Brain microvascular endothelial cell (primary cell): ENCODE results near the gene ZNF699.

Source experiments
- DNase-seq: peaks from one replicate; pipeline ENCODE4 v3.0.0-alpha.2; 2020
- H3K27ac ChIP-seq: fragments of 250-450 bp; sonication (Bioruptor Pico); 2 replicates; pipeline ENCODE4 v1.5.1; 2020; ENCODE audit warnings: mild to moderate bottlenecking, moderate library complexity
- H3K27me3 ChIP-seq: fragments of 250-450 bp; sonication (Bioruptor Pico); replicated peaks from 2 replicates; pipeline ENCODE4 v1.5.1; 2020; ENCODE audit warnings: mild to moderate bottlenecking
- H3K36me3 ChIP-seq: fragments of 250-450 bp; sonication (Bioruptor Pico); replicated peaks from 2 replicates; pipeline ENCODE4 v1.5.1; 2020; ENCODE audit warnings: mild to moderate bottlenecking
- H3K4me3 ChIP-seq: 2 replicates; pipeline ENCODE4 v1.5.1; 2011; ENCODE audit warnings: low read depth, mild to moderate bottlenecking, control low read depth, low read length, moderate library complexity
- in situ Hi-C: cut with HindIII; loops from 2 replicates; pipeline ENCODE4 v1.10.0; 2017; ENCODE audit warnings: low sequenced_read_pairs, low pct_ligation_motif_present
- TF ChIP-seq, protein P1 (sequence below): IDR thresholded peaks from 2 replicates; pipeline ENCODE4 v1.5.1; 2011; ENCODE audit warnings: low read depth, mild to moderate bottlenecking, moderate library complexity, low read length, control low read depth, inconsistent platforms; ENCODE audit errors: missing control alignments

The ZNF699 gene

DNA sequence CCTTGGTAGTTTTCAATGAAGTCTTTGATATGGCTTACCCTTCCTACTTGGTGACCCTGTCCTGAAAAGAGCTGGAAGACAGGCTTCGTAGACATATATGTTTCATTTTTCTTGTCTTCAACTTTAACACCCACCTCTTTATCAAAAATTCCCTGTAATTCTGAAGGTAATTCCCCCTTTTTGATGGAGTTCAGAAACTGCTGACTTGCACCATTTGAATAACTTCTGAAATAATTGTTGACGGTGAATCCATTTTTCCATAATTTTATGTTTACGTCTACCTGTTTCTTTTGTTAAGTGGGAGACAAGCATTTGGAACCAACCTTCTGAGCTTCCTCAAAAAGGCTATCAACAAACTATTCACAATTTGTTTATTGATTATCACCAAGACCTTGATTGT is 38.6 kb upstream of the ZNF699 start:
- in situ Hi-C loops: no loop called here
- no peak for DNase-seq
- no peaks in the 10 kb centered on the region for H3K27me3 ChIP-seq
- no peak overlapping the region for H3K4me3 ChIP-seq
- H3K27ac ChIP-seq: no peak overlapping the region
- TF ChIP-seq, protein P1, sequence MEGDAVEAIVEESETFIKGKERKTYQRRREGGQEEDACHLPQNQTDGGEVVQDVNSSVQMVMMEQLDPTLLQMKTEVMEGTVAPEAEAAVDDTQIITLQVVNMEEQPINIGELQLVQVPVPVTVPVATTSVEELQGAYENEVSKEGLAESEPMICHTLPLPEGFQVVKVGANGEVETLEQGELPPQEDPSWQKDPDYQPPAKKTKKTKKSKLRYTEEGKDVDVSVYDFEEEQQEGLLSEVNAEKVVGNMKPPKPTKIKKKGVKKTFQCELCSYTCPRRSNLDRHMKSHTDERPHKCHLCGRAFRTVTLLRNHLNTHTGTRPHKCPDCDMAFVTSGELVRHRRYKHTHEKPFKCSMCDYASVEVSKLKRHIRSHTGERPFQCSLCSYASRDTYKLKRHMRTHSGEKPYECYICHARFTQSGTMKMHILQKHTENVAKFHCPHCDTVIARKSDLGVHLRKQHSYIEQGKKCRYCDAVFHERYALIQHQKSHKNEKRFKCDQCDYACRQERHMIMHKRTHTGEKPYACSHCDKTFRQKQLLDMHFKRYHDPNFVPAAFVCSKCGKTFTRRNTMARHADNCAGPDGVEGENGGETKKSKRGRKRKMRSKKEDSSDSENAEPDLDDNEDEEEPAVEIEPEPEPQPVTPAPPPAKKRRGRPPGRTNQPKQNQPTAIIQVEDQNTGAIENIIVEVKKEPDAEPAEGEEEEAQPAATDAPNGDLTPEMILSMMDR: no peak
- H3K36me3 ChIP-seq: no peaks in the 10 kb centered on the region

DNA sequence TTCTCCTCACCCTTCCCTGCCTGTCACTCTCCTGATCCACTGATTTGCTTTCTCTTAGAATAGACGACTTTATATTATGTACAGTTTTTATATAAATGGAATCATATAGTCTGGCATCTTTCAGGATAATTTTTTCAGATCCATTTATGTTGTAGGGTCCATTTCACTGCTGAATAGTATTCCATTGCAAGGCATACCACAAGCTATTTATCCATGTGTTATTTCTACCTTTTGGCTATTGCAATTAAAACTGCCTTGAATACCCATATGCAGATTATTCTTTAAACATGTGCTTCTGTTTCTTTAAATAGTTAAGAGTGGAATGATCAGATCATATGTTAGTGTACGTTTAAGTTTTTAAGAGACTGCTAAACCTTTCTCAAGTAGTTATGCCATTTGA is 35.4 kb upstream of the ZNF699 start:
- Histone ChIP-seq H3K27ac (no peak overlapping the region), H3K36me3 (peaks cover 11% of the 10 kb centered on the region), H3K27me3 (no peaks in the 10 kb centered on the region), H3K4me3 (no peak overlapping the region)
- no peak for DNase-seq
- TF ChIP-seq, protein P1: no peak
- in situ Hi-C loops: no loop called here

DNA sequence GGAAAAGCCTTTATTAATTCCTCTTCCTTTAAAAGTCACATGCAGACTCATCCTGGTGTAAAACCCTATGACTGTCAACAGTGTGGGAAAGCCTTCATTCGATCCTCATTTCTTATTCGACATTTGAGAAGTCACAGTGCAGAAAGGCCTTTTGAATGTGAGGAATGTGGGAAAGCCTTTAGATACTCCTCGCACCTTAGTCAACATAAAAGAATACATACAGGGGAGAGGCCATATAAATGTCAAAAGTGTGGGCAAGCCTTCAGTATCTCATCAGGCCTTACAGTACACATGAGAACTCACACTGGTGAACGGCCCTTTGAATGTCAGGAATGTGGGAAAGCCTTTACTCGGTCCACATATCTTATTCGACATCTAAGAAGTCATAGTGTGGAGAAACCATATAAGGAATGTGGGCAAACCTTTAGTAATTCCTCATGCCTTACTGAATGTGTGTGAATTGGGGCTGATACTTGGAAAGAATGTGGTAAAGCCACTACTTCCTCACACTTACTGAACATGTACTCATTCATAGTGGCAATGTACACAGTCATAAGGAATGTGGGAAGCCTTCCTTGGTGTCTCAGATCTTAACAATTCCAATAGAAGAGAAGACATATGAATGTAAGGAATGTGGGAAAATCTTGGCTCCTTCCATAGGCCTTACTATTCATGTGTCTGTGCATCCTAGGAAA is 33.1 kb upstream of the ZNF699 start:
- H3K27ac ChIP-seq: no peak overlapping the region
- no peaks in the 10 kb centered on the region for H3K27me3 ChIP-seq
- H3K4me3 ChIP-seq: no peak overlapping the region
- in situ Hi-C loops: no loop called here
- TF ChIP-seq, protein P1: no peak
- H3K36me3 ChIP-seq: peaks cover 16% of the 10 kb centered on the region
- DNase-seq: no peak

DNA sequence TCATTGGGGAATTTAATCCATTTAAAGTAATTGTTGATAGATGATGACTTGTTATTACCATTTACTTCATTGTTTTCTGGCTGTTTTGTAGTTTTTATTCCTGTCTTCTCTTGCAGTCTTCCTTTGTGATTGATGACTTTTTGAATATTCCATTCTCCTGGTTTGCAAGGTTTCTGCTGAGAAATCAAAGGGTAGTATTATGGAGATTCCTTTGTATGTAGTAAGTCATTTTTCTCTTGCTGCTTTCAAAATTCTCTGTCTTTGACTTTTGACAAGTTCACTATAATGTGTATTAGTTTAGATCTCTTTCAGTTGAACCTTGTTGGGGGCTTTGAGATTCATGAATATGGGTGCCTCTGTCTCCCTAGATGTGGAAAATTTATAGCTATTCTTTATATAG is 20.4 kb upstream of the ZNF699 start:
- H3K36me3 ChIP-seq: peaks cover 5% of the 10 kb centered on the region
- DNase-seq: no peak
- no peak overlapping the region for H3K27ac ChIP-seq
- no peak overlapping the region for H3K4me3 ChIP-seq
- TF ChIP-seq, protein P1: no peak
- in situ Hi-C loops: no loop called here
- H3K27me3 ChIP-seq: no peaks in the 10 kb centered on the region

DNA sequence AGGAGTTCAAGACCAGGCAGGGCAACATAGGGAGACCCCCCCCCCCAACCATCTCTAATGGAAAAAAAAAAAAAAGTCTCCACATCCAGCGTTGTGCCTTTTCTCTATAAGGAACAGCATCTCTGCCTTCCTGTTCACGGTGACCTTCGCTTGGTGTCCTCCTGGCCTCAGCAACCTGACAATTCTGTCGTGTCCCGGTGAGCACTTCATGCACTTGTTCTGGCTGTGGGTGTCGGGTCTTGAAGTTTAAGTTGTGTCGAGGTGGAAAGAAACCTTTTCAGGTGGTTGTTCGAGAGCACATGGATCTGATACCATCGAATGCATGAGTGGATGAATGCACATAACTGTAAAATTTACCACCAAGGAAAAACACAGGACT is 14.9 kb upstream of the ZNF699 start:
- Histone ChIP-seq H3K4me3 (peak overlapping the region; percentile 75), H3K27me3 (no peaks in the 10 kb centered on the region), H3K27ac (peak overlapping the region; percentile 69), H3K36me3 (no peaks in the 10 kb centered on the region)
- in situ Hi-C loops: no loop called here
- DNase-seq: no peak
- TF ChIP-seq, protein P1: no peak

DNA sequence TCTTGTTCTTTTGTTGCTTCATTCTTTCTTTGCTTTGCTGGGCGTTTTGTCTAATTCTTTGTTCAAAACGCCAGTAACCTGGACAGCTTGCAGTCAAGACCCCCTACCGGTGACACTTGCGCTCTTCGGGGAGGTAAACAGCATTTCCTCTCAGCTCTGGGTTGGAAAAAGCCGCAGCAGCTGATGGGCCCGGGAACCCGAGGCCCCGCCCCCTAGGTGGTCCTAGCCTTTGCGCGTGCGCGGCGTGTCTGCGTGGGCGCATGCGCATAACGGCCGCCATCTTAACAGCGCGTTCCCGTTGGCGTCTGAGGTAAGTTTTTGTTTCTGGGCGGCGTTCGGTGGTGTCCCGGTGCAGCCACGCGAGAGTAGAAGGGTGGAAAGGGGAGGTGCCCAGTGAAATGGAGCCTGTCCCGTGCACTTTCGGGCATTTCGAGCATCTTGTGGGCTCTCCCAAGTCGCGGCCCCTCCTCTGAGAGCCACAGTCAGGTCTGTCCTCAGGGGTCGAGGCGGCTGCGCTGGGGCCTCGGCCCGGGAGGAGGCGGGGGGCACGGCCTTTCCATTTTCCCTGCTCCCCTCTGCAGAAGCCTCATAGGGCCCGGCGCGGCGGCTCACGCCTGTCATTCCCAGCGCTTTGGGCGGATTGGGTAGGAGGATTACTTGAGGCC is 14.4 kb upstream of the ZNF699 start, which contains the start of gene ZNF559:
Gene ZNF559 (plus strand): TSS at position 261 of the 665 bp plus-strand sequence. CDS start 14,371 bp downstream, outside the sequence.
- peak within 1 kb of the TSS; percentile 75 for H3K4me3 ChIP-seq
- no peaks in the 10 kb centered on the region for H3K27me3 ChIP-seq
- peak; percentile 96 for DNase-seq
- no peaks in the 10 kb centered on the region for H3K36me3 ChIP-seq
- in situ Hi-C loops: no loop called here
- TF ChIP-seq, protein P1: peak; percentile 64
- H3K27ac ChIP-seq: peak within 1 kb of the TSS; percentile 69
